NK-92 (cell line): ENCODE results near the gene CFAP100.

Experiments used
- DNase-seq: peaks from one replicate; lab custom pipeline; 2025; ENCODE audit not compliant: unreplicated experiment; lab: John Stamatoyannopoulos, UW

The CFAP100 gene

GRCh38 chr3:126476166-126477060 lies 81.7 kb downstream of the CFAP100 start:
- no peak for DNase-seq

- no peak for DNase-seq
Measured at GRCh38 chr3:126477061-126477380, 82.3 kb downstream of the CFAP100 start.

- DNase-seq = no peak
Measured at GRCh38 chr3:126478581-126479310, 84.0 kb downstream of the CFAP100 start.

GRCh38 chr3:126479642-126480041 lies 84.9 kb downstream of the CFAP100 start:
- DNase-seq = no peak

GRCh38 chr3:126480206-126480605 lies 85.5 kb downstream of the CFAP100 start:
- no peak for DNase-seq

- no peak for DNase-seq
Measured at GRCh38 chr3:126480861-126481260, 86.2 kb downstream of the CFAP100 start.

GRCh38 chr3:126481808-126482502 lies 87.2 kb downstream of the CFAP100 start:
- no peak for DNase-seq

GRCh38 chr3:126482503-126483255 lies 88.0 kb downstream of the CFAP100 start:
- DNase-seq = no peak

- DNase-seq = no peak
Measured at GRCh38 chr3:126483321-126483761, 88.6 kb downstream of the CFAP100 start.

GRCh38 chr3:126484148-126484547 lies 89.4 kb downstream of the CFAP100 start:
- no peak for DNase-seq

GRCh38 chr3:126484662-126485061 lies 90.0 kb downstream of the CFAP100 start:
- DNase-seq = no peak

GRCh38 chr3:126485176-126485897 lies 90.6 kb downstream of the CFAP100 start:
- DNase-seq = no peak

- DNase-seq = no peak
Measured at GRCh38 chr3:126485956-126486355, 91.2 kb downstream of the CFAP100 start.
